GM12801 (cell line): ENCODE data around the gene LCE1C.

Source experiments
- CTCF ChIP-seq: IDR thresholded peaks from one replicate; pipeline ENCODE4 v1.5.1; 2011; ENCODE audit warnings: control low read depth; ENCODE audit not compliant: insufficient read length; ENCODE audit errors: extremely low read depth

The LCE1C gene

GRCh38 chr1:152760551-152761190 is 45.8 kb downstream of the LCE1C start:
- no peak for TF ChIP-seq CTCF

- no peak for TF ChIP-seq CTCF
These were observed 46.8 kb downstream of the LCE1C start for GRCh38 chr1:152759453-152760173.

GRCh38 chr1:152758636-152759035 is 47.8 kb downstream of the LCE1C start:
- no peak for TF ChIP-seq CTCF

GRCh38 chr1:152757747-152758146 is 48.7 kb downstream of the LCE1C start, which contains the start of gene KPRP:
Gene KPRP, plus strand, starts transcription at chr1:152758025. Its CDS starts 1,564 bp downstream, at chr1:152759589.
- no peak for TF ChIP-seq CTCF

- TF ChIP-seq CTCF, result no peak
These were observed 49.6 kb downstream of the LCE1C start for GRCh38 chr1:152756872-152757271.
